T-cell (primary cell): ENCODE measurements around the gene MAGEA9. TPM values are rescaled to one million over a fixed set of nuclear protein-coding genes. Genes with fewer than 3 reads are reported as not detected.

ENCODE experiments used
- total RNA-seq, 35 experiments: library from RNA in 6 of 35; stranded (reverse) in 6 of 35; fragments of 120-200 nt in 1 of 35; gene quantifications; one replicate each; pipeline versions ENCODE4 v1.2.1 to v1.2.4 and lab custom pipeline; 2013 to 2026

The MAGEA9 gene
- total RNA-seq, 5 donors from 2014 or later (not counting 1 experiment from before 2014, with no cell fraction given) = not detected

Other genes with a start within 250 kb of the MAGEA9 start
- gene EOLA1, start 240.9 kb upstream of the MAGEA9 start, total RNA-seq = 10 to 100 TPM; 24.1 to 79.0 (median 39.4) TPM
- not detected for gene HSFX3, start 232.0 kb upstream of the MAGEA9 start, total RNA-seq
- not detected for gene MAGEA9B, start 194.5 kb upstream of the MAGEA9 start, total RNA-seq
- gene HSFX2, start 186.6 kb upstream of the MAGEA9 start, total RNA-seq = not detected
- 10 to 100 TPM; 13.8 to 26.5 (median 25.6) TPM for gene TMEM185A, start 150.1 kb upstream of the MAGEA9 start, total RNA-seq
- not detected for gene MAGEA11, start 69.9 kb upstream of the MAGEA9 start, total RNA-seq
- gene HSFX1, start 7.9 kb upstream of the MAGEA9 start, total RNA-seq = 1 to 10 TPM in 3 of 5 donors, under 1 TPM in 2; 0.50 to 3.2 (median 1.8) TPM
- not detected for gene MAGEA8, start 99.3 kb downstream of the MAGEA9 start, total RNA-seq
- not detected for gene HSFX4, start 147.6 kb downstream of the MAGEA9 start, total RNA-seq
- 10 to 100 TPM; 43.2 to 58.7 (median 48.5) TPM for gene EOLA2, start 156.6 kb downstream of the MAGEA9 start, total RNA-seq